NOMO-1 (cell line): ENCODE data around the gene LNPEP.

ENCODE experiments used
- DNase-seq, 2 experiments: peaks; one replicate each; lab custom pipeline; 2025; ENCODE audit not compliant: unreplicated experiment in 2 of 2; lab: John Stamatoyannopoulos, UW

LNPEP gene

DNA sequence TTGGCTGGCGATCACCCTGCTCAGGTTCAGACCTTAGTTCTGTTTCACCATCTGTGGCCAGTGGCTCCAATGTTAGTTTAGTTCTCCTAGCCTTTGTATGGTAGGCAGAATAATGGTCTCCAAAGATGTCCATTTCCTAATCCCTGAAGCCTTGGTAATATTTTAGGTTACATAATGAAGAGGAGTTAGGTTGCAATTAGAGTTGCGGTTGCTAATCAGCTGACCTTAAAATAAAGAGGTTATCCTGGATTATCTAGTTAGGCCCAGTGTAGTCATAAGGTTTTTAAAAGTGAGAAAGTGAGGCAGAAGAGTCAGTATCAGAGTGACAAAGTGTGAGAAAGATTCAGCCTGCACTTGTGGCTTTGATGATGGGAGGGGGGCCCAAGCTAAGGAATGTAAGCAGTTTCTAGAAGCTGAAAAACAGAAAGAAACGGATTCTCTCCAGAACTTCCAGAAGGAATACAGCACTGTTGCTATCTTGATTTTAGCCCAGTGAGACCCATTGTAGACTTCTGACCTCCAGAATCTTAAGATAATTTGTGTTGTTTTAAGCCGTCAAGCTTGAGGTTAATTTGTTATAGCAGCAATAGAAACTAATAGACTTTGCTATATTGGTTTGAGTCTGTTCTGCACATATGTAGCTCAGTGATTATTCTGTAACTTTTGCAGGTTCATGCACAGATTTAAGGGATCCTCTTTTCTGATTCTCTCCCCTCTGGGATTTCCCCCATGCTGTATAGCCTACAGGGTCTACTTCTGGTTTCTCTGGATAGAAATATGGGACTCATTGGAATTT is 21.6 kb downstream of the LNPEP start:
- no peak for DNase-seq

GRCh38 chr5:96958977-96959376 is 23.1 kb downstream of the LNPEP start:
- DNase-seq: no peak

- DNase-seq: peak; percentile 66 to 91
Measured at GRCh38 chr5:96961053-96961452, 25.2 kb downstream of the LNPEP start.

GRCh38 chr5:96962540-96962991 is 26.7 kb downstream of the LNPEP start:
- DNase-seq: peak in 1 of 2 experiments; percentile 21

DNA sequence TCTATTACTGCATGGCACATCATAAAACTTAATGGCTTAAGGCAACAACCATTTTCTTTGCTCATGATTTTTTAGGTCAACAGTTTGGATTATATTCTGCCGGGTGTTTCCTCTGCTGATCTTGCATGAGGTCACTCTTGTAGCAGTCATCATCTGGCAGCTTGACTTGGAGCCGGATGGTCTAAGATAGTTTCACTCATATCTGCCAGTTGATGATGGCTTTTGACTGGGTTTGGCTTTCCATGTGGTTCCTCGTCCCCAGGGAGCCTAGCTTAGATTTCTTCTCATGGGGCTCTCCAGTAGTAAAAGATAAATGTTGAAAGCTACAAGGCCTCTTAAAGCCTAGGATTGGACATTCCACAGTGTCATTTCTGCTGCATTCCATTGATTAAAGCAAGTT is 27.4 kb downstream of the LNPEP start:
- DNase-seq: no peak

GRCh38 chr5:96966801-96967200 is 30.9 kb downstream of the LNPEP start:
- no peak for DNase-seq

DNA sequence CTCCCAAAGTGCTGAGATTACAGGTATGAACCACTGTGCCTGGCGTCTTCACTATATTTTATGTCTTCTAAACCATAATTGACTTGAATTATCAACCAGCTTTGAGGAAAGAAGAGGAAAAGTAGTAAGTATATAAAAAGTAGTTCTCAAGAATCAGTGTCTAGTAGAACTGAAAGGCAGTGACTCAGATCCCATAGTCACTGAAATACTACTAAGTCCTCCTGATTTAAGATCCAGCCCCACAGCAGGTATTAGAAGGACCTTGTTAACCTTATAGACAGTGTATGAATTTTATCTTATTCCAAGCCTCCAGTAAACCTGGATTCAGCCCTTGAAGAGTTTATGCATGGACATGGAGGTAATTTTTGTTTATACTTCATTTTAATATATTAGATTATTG is 31.5 kb downstream of the LNPEP start:
- no peak for DNase-seq

- no peak for DNase-seq
Measured at GRCh38 chr5:96968074-96968473, 32.2 kb downstream of the LNPEP start.

GRCh38 chr5:96968614-96969013 is 32.7 kb downstream of the LNPEP start:
- DNase-seq: no peak

GRCh38 chr5:96969366-96969765 is 33.5 kb downstream of the LNPEP start:
- no peak for DNase-seq

GRCh38 chr5:96972599-96973334 is 36.9 kb downstream of the LNPEP start:
- DNase-seq: no peak

DNA sequence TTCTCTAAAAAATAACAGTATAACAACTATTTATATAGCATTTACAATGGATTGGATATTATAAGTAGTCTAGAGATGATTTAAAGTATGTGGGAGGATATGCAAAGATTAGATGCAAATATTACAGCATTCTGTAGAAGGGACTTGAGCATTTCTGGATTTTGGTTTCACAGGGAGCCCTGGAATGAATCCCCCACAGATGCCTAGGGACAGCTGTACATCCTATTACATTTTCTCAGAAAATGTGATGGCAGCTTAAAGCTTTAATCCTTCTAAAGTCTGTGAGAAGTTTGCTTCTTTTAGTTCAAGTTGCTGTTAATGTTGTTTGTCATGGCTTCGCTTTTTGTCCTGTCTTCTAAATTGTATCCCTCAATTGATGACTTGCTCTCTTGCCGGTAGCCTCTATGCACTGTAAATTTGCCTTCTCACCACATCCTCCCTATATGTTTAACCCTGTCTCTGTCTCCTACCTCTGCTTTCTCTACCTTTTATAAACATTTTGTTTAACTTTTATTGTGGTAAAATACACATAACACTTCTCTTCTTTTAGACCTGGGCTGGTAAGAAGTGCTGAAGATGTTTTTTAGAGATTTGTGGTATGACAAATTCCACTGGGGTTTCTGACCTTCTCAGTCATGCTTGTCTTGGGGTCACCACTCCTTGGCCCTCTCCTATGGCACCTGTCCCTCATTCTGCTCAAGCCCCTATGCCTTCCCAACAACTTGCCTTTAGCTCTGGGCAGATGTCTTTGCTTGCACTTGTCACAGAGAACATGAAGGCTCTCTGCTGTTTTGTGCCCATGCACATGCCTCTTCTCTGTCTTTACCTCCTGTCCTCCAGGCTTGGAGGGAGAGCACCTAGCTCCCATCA is 37.9 kb downstream of the LNPEP start:
- DNase-seq: no peak

DNA sequence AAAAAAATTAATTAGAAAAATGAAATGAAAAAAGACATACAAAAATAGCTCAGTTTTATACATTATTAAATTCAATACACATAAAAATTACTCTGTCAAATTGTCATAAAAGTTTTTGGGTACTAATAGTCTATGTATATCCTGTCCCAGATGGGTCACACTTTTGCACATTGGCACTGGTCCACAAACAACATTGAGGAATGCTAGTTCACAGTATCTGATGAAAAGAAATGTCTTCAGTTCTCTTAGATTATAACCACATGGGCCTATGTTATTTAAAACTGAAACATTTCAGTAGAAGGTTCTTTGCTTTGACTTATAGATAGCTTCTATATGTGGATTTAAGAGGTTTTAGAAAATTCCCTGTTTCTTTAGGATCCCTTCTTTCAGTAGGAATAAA is 39.8 kb downstream of the LNPEP start:
- no peak for DNase-seq

DNA sequence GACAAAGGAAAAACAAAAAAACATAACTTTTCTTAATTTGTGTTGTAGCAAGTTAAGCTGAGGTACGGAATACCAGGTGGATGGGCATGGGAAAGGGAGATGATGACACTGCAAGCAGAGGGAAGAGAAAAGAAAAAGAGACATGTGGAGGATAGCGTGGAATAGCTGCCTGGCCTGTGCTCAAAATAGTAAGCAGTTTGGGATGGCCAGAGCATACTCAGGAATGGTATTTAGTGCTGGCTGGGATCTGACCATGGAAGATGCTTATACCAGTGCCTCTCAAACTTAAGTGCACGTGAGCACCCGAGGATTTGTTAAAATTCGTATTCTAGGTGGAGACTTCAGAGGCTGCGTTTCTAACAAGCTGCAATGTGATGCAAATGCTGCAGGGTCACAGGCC is 41.3 kb downstream of the LNPEP start:
- no peak for DNase-seq

- DNase-seq: no peak
Measured at GRCh38 chr5:96978812-96979449, 43.1 kb downstream of the LNPEP start.

DNA sequence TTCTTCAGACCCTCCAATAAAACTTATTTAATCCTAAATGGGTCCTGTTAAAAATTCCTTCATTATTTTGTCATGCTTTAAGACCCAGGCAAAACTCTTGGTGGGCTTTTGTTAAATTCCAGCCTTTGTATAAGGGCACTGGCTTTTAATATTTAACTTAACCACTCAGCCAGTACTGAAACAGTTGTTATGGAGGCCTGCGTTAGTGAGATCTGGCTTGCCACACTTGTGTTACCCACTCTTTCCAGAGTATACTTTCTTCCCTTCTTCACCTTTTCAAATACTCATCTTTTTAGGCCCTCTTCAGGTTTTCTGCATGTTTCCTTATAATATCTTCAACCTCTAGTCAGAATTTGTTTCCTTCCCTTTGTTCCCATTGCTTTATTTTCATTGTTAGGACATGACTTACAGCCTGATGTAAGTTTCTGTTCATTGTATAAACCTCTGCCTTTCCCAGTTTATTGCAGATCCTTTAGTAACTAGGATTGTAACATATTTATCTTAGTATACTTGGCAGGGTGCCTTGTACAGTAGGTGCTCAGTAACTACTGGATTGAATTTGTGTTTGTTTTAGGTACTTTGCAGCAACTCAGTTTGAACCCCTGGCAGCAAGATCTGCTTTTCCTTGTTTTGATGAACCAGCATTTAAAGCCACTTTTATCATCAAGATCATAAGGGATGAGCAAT is 48.8 kb downstream of the LNPEP start:
- no peak for DNase-seq

DNA sequence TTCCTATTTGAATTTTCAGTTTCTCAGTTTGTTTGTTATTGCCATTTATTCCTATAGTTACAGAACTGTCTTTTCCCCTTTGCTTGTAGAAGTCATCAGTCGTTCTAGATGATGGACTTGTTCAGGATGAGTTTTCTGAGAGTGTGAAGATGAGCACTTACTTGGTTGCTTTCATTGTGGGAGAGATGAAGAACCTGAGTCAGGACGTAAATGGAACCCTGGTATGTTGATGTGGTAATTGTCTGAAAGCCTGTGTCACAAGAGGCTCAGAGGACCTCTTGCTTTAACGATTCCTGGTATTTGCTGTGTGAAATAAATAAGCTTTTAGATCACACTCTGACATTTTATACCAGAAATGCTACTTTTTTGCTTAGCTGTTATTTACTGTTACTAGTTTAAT is 50.6 kb downstream of the LNPEP start:
- no peak for DNase-seq

DNA sequence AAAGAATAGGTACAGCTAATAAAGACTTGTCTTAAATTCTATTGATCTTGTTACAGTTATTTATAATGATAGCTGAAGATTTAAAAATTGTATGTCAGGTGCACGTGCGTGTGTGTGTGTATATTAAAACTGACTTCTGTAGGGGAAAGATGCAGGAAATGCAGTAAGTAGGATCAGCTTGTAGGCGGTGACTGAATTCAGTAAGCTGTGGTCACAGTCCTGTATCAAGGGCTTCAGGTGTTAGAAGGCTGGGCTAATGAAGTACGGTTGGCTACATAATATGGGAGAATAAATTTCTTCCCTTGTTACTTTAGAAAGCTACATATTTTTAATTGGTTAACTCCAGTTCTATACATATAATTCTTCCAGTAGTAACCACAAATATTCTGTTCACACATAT is 54.2 kb downstream of the LNPEP start:
- DNase-seq: no peak

DNA sequence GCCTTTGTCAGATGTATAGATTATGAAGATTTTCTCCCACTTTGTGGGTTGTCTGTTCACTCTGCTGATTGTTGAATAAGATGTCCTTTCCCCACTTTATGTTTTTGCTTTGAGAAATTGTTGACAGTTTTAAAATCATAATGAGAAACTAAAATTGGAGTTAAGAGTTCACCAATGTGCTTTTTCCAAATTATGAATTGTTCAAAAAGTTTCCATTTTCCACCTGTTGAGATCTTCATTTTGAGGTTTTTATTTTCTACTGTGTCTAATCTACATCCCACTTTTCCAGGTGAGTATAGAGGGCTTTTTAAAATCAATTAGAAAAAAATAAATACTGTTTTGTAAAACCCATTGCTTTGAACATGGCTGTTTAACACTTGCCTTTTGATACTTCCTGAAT is 55.8 kb downstream of the LNPEP start:
- DNase-seq: no peak

DNA sequence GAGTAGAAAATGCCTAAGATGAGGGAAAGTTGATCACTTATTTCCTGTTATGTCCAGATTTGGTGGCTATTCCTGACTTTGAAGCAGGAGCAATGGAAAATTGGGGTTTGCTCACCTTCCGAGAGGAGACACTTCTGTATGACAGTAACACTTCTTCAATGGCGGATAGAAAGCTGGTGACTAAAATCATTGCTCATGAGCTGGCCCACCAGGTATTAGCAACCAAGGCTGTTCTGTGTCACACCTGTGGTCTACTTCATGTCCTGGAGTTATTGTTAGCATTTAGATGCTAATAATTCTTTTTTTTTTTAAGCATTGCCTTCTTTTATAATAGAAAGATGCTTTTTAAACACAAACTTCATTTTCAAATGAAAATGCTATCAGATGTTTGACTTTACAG is 57.9 kb downstream of the LNPEP start:
- DNase-seq: no peak
